ENCODE measurements around the gene ARHGAP42.

DNA sequence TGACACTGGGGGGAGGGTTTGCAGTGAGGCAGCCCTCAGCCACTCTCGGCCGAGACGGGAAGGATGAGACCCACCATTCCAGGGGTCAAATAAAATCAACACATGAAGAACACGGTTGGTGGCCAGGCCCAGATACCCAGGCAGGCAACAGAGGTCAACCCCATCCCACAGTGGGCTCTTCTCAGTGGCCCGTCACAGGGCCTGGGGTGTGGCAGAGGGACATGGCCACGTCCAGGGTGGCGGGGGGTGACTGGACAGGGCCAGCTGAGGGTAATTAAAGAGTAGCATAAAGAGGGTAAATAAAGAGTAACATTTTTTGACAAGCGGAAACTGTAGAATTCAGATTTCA lies 188.4 kb downstream of the ARHGAP42 start:
- TF ChIP-seq, protein P1, sequence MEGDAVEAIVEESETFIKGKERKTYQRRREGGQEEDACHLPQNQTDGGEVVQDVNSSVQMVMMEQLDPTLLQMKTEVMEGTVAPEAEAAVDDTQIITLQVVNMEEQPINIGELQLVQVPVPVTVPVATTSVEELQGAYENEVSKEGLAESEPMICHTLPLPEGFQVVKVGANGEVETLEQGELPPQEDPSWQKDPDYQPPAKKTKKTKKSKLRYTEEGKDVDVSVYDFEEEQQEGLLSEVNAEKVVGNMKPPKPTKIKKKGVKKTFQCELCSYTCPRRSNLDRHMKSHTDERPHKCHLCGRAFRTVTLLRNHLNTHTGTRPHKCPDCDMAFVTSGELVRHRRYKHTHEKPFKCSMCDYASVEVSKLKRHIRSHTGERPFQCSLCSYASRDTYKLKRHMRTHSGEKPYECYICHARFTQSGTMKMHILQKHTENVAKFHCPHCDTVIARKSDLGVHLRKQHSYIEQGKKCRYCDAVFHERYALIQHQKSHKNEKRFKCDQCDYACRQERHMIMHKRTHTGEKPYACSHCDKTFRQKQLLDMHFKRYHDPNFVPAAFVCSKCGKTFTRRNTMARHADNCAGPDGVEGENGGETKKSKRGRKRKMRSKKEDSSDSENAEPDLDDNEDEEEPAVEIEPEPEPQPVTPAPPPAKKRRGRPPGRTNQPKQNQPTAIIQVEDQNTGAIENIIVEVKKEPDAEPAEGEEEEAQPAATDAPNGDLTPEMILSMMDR (IDR thresholded peaks at IDR 0.05) = no peak
- no peak for TF ChIP-seq POLR2A (IDR thresholded peaks at IDR 0.05)

All from ovary (tissue), 3 donors.